Liver (tissue), 3 donors: Measurements from ENCODE around the gene KCNQ1.

Experiments used
- ATF3 ChIP-seq: IDR thresholded peaks from 2 replicates; pipeline ENCODE4 v1.6.1; 2016; ENCODE audit warnings: antibody characterized with exemption
- EGR1 ChIP-seq, 2 donors: IDR thresholded peaks; 2 replicates each; pipeline ENCODE4 v1.6.1; 2016 to 2018; ENCODE audit warnings: antibody characterized with exemption in 2 of 2, low read depth in 2 of 2
- GABPA ChIP-seq, 2 donors: IDR thresholded peaks in 1 of 2; conservative IDR thresholded peaks in 1 of 2; 2 replicates each; pipeline ENCODE4 v1.6.1; 2016; ENCODE audit warnings: antibody characterized with exemption in 2 of 2, mild to moderate bottlenecking in 1 of 2, moderate library complexity in 1 of 2
- REST ChIP-seq: IDR thresholded peaks from 2 replicates; pipeline ENCODE4 v1.6.1; 2016; ENCODE audit warnings: antibody characterized with exemption, mild to moderate bottlenecking
- SP1 ChIP-seq: IDR thresholded peaks from 2 replicates; pipeline ENCODE4 v1.6.1; 2018; ENCODE audit warnings: antibody characterized with exemption, mild to moderate bottlenecking
- TF ChIP-seq, protein P1 (sequence below): fragments of 150-350 bp; IDR thresholded peaks from 2 replicates; pipeline ENCODE4 v1.5.1; 2017; ENCODE audit warnings: improper control_type of control experiment, low read depth, low read length; ENCODE audit not compliant: missing input control
- donor health status: healthy.
- donor health status: healthy.

- TF ChIP-seq, protein P1, sequence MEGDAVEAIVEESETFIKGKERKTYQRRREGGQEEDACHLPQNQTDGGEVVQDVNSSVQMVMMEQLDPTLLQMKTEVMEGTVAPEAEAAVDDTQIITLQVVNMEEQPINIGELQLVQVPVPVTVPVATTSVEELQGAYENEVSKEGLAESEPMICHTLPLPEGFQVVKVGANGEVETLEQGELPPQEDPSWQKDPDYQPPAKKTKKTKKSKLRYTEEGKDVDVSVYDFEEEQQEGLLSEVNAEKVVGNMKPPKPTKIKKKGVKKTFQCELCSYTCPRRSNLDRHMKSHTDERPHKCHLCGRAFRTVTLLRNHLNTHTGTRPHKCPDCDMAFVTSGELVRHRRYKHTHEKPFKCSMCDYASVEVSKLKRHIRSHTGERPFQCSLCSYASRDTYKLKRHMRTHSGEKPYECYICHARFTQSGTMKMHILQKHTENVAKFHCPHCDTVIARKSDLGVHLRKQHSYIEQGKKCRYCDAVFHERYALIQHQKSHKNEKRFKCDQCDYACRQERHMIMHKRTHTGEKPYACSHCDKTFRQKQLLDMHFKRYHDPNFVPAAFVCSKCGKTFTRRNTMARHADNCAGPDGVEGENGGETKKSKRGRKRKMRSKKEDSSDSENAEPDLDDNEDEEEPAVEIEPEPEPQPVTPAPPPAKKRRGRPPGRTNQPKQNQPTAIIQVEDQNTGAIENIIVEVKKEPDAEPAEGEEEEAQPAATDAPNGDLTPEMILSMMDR: no peak
- no peak for TF ChIP-seq EGR1 (IDR thresholded peaks at IDR 0.05; ENCODE audit: low read depth in 2 of 2)
- no peak for TF ChIP-seq REST
- TF ChIP-seq GABPA (IDR thresholded peaks at IDR 0.05 in 1 of 2, conservative IDR thresholded peaks at IDR 0.05 in 1 of 2): no peak
- TF ChIP-seq ATF3: no peak
- no peak for TF ChIP-seq SP1
Measured at GRCh38 chr11:2549491-2549875, 104.7 kb downstream of the KCNQ1 start.
